ENCODE measurements around the gene SHISAL2B. TPM values are rescaled to one million over a fixed set of nuclear protein-coding genes. Genes with fewer than 3 reads are reported as not detected.

The SHISAL2B gene
- total RNA-seq (1.9 TPM in 1 of 2 replicates, not detected in the other), polyA plus RNA-seq (0.36 and 1.6 TPM in 2 replicates)

DNA sequence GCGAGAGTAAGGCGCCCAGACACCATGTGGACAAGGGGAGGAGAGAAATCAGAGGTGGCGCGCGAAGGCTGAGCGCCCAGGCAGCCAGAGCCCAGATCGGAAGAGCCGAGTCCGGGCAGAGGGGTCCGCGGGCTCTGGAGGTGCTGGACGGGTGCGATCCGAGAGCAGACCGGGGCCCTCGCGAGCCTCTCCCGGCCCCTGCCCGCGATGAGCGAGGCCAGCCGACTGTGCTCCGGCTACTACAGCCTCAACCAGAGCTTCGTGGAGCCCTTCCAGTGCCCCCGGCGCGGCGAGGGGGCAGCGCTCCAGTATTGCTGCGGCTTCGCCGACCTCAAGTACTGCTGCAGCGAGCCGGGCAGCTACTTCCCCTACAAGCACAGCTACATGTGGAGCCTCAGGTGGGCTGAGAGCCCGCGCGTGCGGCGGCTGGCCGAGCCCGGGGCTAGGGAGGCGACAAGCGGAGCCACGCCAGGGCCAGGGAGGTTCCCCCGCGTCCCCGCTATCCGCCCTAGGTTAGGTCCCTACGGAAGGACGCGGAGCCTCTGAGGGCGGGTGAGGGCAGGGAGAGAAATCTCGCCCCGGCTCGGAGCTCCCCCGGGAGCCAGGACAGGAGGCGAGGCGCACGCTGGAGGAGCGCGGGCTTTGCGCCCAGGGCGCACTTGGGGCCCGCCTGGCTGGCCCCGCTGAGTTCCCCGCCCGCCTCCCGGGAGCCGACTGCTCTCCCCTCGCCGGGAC lies at the start of gene SHISAL2B:
SHISAL2B (plus strand) TSS at position 87 of the 735 bp plus-strand sequence; CDS start at position 208, 121 bp downstream.
- TF ChIP-seq, protein P1, sequence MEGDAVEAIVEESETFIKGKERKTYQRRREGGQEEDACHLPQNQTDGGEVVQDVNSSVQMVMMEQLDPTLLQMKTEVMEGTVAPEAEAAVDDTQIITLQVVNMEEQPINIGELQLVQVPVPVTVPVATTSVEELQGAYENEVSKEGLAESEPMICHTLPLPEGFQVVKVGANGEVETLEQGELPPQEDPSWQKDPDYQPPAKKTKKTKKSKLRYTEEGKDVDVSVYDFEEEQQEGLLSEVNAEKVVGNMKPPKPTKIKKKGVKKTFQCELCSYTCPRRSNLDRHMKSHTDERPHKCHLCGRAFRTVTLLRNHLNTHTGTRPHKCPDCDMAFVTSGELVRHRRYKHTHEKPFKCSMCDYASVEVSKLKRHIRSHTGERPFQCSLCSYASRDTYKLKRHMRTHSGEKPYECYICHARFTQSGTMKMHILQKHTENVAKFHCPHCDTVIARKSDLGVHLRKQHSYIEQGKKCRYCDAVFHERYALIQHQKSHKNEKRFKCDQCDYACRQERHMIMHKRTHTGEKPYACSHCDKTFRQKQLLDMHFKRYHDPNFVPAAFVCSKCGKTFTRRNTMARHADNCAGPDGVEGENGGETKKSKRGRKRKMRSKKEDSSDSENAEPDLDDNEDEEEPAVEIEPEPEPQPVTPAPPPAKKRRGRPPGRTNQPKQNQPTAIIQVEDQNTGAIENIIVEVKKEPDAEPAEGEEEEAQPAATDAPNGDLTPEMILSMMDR (IDR thresholded peaks at IDR 0.05; ENCODE audit: low read depth, low read length) = no peak
- Histone ChIP-seq H3K27ac (no peak within 1 kb of the TSS), H3K4me3 (peak within 1 kb of the TSS; percentile 44), H3K4me1 (ENCODE audit: low read depth) (no peaks in the 10 kb centered on the region), H3K9me3 (ENCODE audit: low read depth) (peaks cover 1% of the 10 kb centered on the region), H3K36me3 (no peaks in the 10 kb centered on the region), H3K27me3 (no peaks in the 10 kb centered on the region)
- peak; percentile 35 to 61 for DNase-seq (ENCODE audit: low read depth in 1 of 2, low spot score in 1 of 2)

DNA sequence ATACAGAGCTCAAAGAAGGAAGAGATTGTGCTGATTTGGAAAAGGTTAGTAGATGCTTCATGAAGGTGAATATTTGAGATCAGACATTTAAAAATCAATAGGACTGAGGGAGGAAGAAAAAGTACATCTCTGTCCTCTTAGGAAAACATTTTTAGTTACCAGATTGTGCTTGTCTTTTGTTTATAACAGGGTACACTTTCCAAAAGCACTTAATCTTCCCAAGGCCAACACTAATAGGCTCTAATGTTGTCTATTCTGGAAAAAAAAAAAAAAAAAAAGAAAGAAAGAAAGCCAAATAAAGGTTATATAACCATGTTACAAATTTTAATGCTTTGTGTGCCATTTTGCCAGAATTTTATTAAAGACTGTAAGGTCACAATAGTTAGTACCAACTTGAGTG lies 45.5 kb upstream of the SHISAL2B start:
- Histone ChIP-seq H3K36me3 (no peaks in the 10 kb centered on the region), H3K27me3 (no peaks in the 10 kb centered on the region), H3K27ac (no peak overlapping the region), H3K4me3 (no peak overlapping the region), H3K9me3 (ENCODE audit: low read depth) (no peaks in the 10 kb centered on the region), H3K4me1 (ENCODE audit: low read depth) (no peaks in the 10 kb centered on the region)
- TF ChIP-seq, protein P1 (IDR thresholded peaks at IDR 0.05; ENCODE audit: low read depth, low read length) = no peak
- DNase-seq (ENCODE audit: low read depth in 1 of 2, low spot score in 1 of 2) = no peak

DNA sequence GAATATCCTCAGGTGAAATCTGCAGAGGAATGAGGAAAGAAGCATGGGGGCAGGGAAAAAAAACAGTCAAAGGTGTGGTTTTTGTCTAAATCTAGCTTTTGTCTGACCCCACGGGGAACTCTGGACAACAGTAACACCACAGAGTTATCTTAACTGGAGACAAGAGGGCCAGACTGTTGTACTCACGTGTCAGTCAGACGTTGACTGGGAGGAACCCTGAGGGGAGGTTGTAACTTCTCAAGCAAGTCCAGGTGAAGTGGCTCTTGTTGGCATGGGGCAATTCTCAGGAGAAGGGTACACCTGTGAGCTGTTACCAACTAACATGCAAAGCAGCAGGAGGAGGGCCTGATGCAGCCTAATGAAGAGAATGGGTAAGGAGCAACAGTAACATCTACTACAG lies 44.1 kb upstream of the SHISAL2B start:
- Histone ChIP-seq H3K36me3 (no peaks in the 10 kb centered on the region), H3K27me3 (no peaks in the 10 kb centered on the region), H3K4me3 (no peak overlapping the region), H3K27ac (no peak overlapping the region), H3K4me1 (ENCODE audit: low read depth) (no peaks in the 10 kb centered on the region), H3K9me3 (ENCODE audit: low read depth) (no peaks in the 10 kb centered on the region)
- no peak for DNase-seq (ENCODE audit: low read depth in 1 of 2, low spot score in 1 of 2)
- TF ChIP-seq, protein P1 (IDR thresholded peaks at IDR 0.05; ENCODE audit: low read depth, low read length) = no peak

DNA sequence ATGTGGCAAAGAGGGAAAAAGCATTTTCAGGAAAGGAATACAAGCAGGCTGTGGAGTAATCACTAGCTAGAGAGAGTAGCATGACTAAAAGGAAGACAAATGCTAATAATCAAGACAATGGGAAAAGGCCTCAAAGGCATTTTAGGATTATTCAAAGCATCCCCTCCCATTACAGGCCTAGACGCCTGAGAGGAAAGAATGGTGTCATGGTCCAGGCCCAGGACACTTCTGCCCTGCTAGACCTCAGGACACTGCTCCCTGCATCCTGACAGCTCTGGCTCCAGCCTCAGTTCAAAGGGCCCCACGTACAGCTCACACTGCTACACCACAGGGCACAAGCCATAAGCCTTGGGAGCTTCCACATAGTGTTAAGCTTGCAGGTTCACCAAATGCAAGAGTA lies 40.8 kb upstream of the SHISAL2B start:
- DNase-seq (ENCODE audit: low read depth in 1 of 2, low spot score in 1 of 2) = no peak
- H3K4me1 ChIP-seq (ENCODE audit: low read depth) = no peaks in the 10 kb centered on the region

DNA sequence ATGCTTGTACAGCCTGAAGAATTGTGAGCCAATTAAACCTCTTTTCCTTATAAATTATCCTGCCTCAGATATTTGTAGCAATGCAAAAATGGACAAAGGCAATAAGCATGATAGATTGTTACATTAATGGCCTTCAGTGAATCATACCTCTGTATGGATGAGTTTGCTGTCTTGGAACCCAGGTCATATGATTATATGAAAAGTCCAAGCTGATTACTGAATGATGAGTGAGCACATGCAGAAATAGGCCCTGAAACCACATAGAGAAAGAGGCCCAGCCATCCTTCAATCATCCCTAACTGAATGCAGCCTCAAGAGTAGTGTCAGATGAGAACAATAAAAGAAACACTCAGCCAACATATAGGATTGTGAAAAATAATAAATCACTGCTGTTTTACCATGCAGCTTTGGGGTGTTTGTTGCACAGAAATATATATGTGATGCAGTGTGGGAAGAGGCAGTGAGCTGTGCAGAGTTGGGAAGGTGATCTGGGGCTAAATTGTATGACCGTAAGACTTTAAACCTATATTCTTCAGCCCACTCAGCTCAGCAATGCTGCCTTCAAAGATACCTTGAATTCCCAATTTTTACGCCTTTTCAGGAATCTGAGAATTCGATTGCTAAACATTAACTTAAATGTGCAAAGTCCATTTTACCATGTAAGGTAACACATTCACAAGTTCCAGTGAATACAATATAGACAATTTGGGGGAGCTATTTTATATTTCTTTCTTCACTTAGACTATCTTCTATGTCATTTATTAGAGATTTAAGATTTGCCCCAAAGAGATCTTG lies 36.3 kb upstream of the SHISAL2B start:
- H3K27me3 ChIP-seq = no peaks in the 10 kb centered on the region
- no peak overlapping the region for H3K27ac ChIP-seq
- H3K4me1 ChIP-seq (ENCODE audit: low read depth) = no peaks in the 10 kb centered on the region
- no peak for DNase-seq (ENCODE audit: low read depth in 1 of 2, low spot score in 1 of 2)
- H3K4me3 ChIP-seq = no peak overlapping the region
- no peaks in the 10 kb centered on the region for H3K9me3 ChIP-seq (ENCODE audit: low read depth)
- TF ChIP-seq, protein P1 (IDR thresholded peaks at IDR 0.05; ENCODE audit: low read depth, low read length) = no peak
- H3K36me3 ChIP-seq = no peaks in the 10 kb centered on the region

More for the DNA sequence above, 40.8 kb upstream of the SHISAL2B start:
- Histone ChIP-seq H3K27me3 (no peaks in the 10 kb centered on the region), H3K36me3 (no peaks in the 10 kb centered on the region), H3K27ac (no peak overlapping the region), H3K4me3 (no peak overlapping the region), H3K9me3 (ENCODE audit: low read depth) (no peaks in the 10 kb centered on the region)
- TF ChIP-seq, protein P1 (IDR thresholded peaks at IDR 0.05; ENCODE audit: low read depth, low read length) = no peak
